Osteoblast (primary cell): ENCODE measurements around the gene C11orf21. TPM values are rescaled to one million over a fixed set of nuclear protein-coding genes. Genes with fewer than 3 reads are reported as not detected.
A peak's percentile ranks its signal among the peaks of the same experiment; 100 is the strongest.

ENCODE experiments used
- DNase-seq: peaks from one replicate; pipeline ENCODE4 v3.0.0; 2011; ENCODE audit warnings: low spot score, mixed read lengths; ENCODE audit not compliant: insufficient read length; ENCODE audit errors: missing footprints
- H2AFZ ChIP-seq: 2 replicates; pipeline ENCODE4 v1.6.0; 2011; ENCODE audit warnings: mild to moderate bottlenecking, low read length
- H3K27ac ChIP-seq: 2 replicates; pipeline ENCODE4 v1.5.1; 2011; ENCODE audit warnings: mild to moderate bottlenecking, low read depth, low read length, moderate library complexity
- H3K27me3 ChIP-seq: 2 replicates; pipeline ENCODE4 v1.6.0; 2012; ENCODE audit warnings: mild to moderate bottlenecking, control low read depth, inconsistent platforms, low read length, moderate library complexity; ENCODE audit not compliant: insufficient read depth
- H3K36me3 ChIP-seq: 2 replicates; pipeline ENCODE4 v1.5.1; 2011; ENCODE audit warnings: mild to moderate bottlenecking, low read length, control low read depth, moderate library complexity; ENCODE audit not compliant: insufficient read depth
- H3K4me1 ChIP-seq: 2 replicates; pipeline ENCODE4 v1.5.1; 2011; ENCODE audit warnings: mild to moderate bottlenecking, low read length, control low read depth, moderate library complexity; ENCODE audit not compliant: insufficient read depth
- H3K4me2 ChIP-seq: 2 replicates; pipeline ENCODE4 v1.6.0; 2011; ENCODE audit warnings: mild to moderate bottlenecking, low read length; ENCODE audit not compliant: insufficient read depth
- H3K4me3 ChIP-seq: fragments of 200-600 bp; sonication (generic); 3 replicates; pipeline ENCODE4 v1.5.1; 2012; ENCODE audit warnings: mild to moderate bottlenecking, low read length, inconsistent platforms; ENCODE audit not compliant: insufficient read depth
- H3K79me2 ChIP-seq: 2 replicates; pipeline ENCODE4 v1.6.0; 2012; ENCODE audit warnings: mild to moderate bottlenecking, low read length, control low read depth, inconsistent platforms; ENCODE audit not compliant: insufficient read depth
- H3K9me3 ChIP-seq: 2 replicates; pipeline ENCODE4 v1.5.1; 2011; ENCODE audit warnings: low read depth, low read length, control low read depth
- H4K20me1 ChIP-seq: 2 replicates; pipeline ENCODE4 v1.6.0; 2012; ENCODE audit warnings: mild to moderate bottlenecking, low read length, control low read depth; ENCODE audit not compliant: insufficient read depth
- CTCF ChIP-seq: IDR thresholded peaks from 2 replicates; pipeline ENCODE4 v1.5.1; 2011; ENCODE audit warnings: mild to moderate bottlenecking, low read depth, low read length, moderate library complexity; ENCODE audit errors: extremely low read depth
- total RNA-seq: library from RNA; depleted of rRNA; stranded (reverse); fragments of >200 nt; gene quantifications from 2 replicates; pipeline ENCODE4 v1.2.3, GENCODE V29; 2012

The C11orf21 gene
- total RNA-seq, 1 donor, result 0.36 TPM

- Histone ChIP-seq H3K27me3 (no peaks in the 10 kb centered on the region), H3K4me2 (no peak overlapping the region)
- no peak for TF ChIP-seq CTCF
Measured at GRCh38 chr11:2298131-2298794, 3.5 kb downstream of the C11orf21 start.

GRCh38 chr11:2297623-2298030, 4.1 kb downstream of the C11orf21 start:
- Histone ChIP-seq H3K79me2 (no peaks in the 10 kb centered on the region), H3K27me3 (no peaks in the 10 kb centered on the region)

More at GRCh38 chr11:2298131-2298794, 3.5 kb downstream of the C11orf21 start:
- Histone ChIP-seq H3K27ac (no peak overlapping the region), H3K4me3 (no peak overlapping the region), H3K9me3 (no peaks in the 10 kb centered on the region), H4K20me1 (no peaks in the 10 kb centered on the region), H3K4me1 (no peaks in the 10 kb centered on the region), H3K79me2 (no peaks in the 10 kb centered on the region), H3K36me3 (no peaks in the 10 kb centered on the region), H2AFZ (no peak overlapping the region)
- peak; percentile 61 for DNase-seq

GRCh38 chr11:2296913-2297622, 4.7 kb downstream of the C11orf21 start:
- Histone ChIP-seq H3K4me2 (no peak overlapping the region), H3K36me3 (no peaks in the 10 kb centered on the region), H3K27me3 (no peaks in the 10 kb centered on the region), H3K9me3 (no peaks in the 10 kb centered on the region), H2AFZ (no peak overlapping the region), H3K4me1 (no peaks in the 10 kb centered on the region), H3K4me3 (no peak overlapping the region), H3K79me2 (no peaks in the 10 kb centered on the region), H3K27ac (no peak overlapping the region), H4K20me1 (no peaks in the 10 kb centered on the region)
- no peak for TF ChIP-seq CTCF
- DNase-seq, result peak; percentile 42

More at GRCh38 chr11:2297623-2298030, 4.1 kb downstream of the C11orf21 start:
- no peaks in the 10 kb centered on the region for H3K4me1 ChIP-seq
- TF ChIP-seq CTCF, result no peak
- no peaks in the 10 kb centered on the region for H3K36me3 ChIP-seq
- H3K9me3 ChIP-seq, result no peaks in the 10 kb centered on the region
- H3K4me3 ChIP-seq, result no peak overlapping the region
- no peak overlapping the region for H2AFZ ChIP-seq
- H3K27ac ChIP-seq, result no peak overlapping the region
- H4K20me1 ChIP-seq, result no peaks in the 10 kb centered on the region
- no peak overlapping the region for H3K4me2 ChIP-seq
- DNase-seq, result peak; percentile 41
